HepG2 (cell line): ENCODE measurements around the gene DALRD3. TPM values are rescaled to one million over a fixed set of nuclear protein-coding genes. Genes with fewer than 3 reads are reported as not detected.

Source experiments
- ETV5 ChIP-seq: IDR thresholded peaks from 2 replicates; pipeline ENCODE4 v1.6.1; 2018; ENCODE audit warnings: missing biosample characterization, missing genetic modification reagents, inconsistent platforms, borderline replicate concordance
- FOSL1 ChIP-seq: sonication (generic); formaldehyde crosslinking; IDR thresholded peaks from 2 replicates; pipeline ENCODE4 v1.9.0; 2021; ENCODE audit warnings: missing genetic modification reagents, borderline replicate concordance
- GLI4 ChIP-seq: sonication (generic); formaldehyde crosslinking; IDR thresholded peaks from 2 replicates; pipeline ENCODE4 v1.5.1; 2020; ENCODE audit warnings: missing genetic modification reagents, mild to moderate bottlenecking, moderate library complexity, borderline replicate concordance
- HNRNPH1 ChIP-seq: fragments of 200-400 bp; formaldehyde crosslinking; optimal IDR thresholded peaks from 2 replicates; pipeline ENCODE3; 2017; ENCODE audit warnings: mild to moderate bottlenecking, low read depth, low read length
- HNRNPLL ChIP-seq: fragments of 200-400 bp; formaldehyde crosslinking; IDR thresholded peaks from 2 replicates; pipeline ENCODE4 v1.6.1; 2017; ENCODE audit warnings: mild to moderate bottlenecking, low read depth, low read length; ENCODE audit not compliant: poor library complexity, severe bottlenecking
- MEIS1 ChIP-seq: sonication (generic); formaldehyde crosslinking; IDR thresholded peaks from 2 replicates; pipeline ENCODE4 v1.9.0; 2021; ENCODE audit warnings: mild to moderate bottlenecking, missing genetic modification reagents, moderate library complexity, borderline replicate concordance
- SKI ChIP-seq: fragments of 450-650 bp; IDR thresholded peaks from one replicate; pipeline ENCODE4 v1.6.1; 2018; ENCODE audit warnings: mild to moderate bottlenecking; ENCODE audit not compliant: partially characterized antibody
- SMAD3 ChIP-seq: sonication (generic); formaldehyde crosslinking; IDR thresholded peaks from 2 replicates; pipeline ENCODE4 v1.4.0; 2020; ENCODE audit warnings: missing genetic modification reagents
- XRCC5 ChIP-seq: fragments of 200-400 bp; formaldehyde crosslinking; optimal IDR thresholded peaks from 2 replicates; pipeline ENCODE3; 2017; ENCODE audit warnings: mild to moderate bottlenecking, low read length
- ZNF12 ChIP-seq: sonication (generic); formaldehyde crosslinking; IDR thresholded peaks from 2 replicates; pipeline ENCODE4 v1.5.0; 2020; ENCODE audit warnings: missing genetic modification reagents
- ZNF260 ChIP-seq: sonication (generic); formaldehyde crosslinking; IDR thresholded peaks from 2 replicates; pipeline ENCODE4 v1.4.0; 2020; ENCODE audit warnings: missing genetic modification reagents, low read depth, mild to moderate bottlenecking, borderline replicate concordance
- polyA plus RNA-seq, 8 experiments: library from polyadenylated mRNA; depleted of rRNA in 3 of 8; stranded (reverse) in 7 of 8; unstranded in 1 of 8; fragments of >200 nt; fragmentation: Illumina TruSeq in 4 of 8; extraction: Trizol in 4 of 8; gene quantifications; 2 replicates each; pipeline versions ENCODE4 v1.2.1 to v1.2.3, GENCODE V29; 2011 to 2016; ENCODE audit warnings: low read depth in 4 of 8, missing spikeins in 1 of 8, mixed read lengths in 1 of 8; ENCODE audit not compliant: insufficient read depth in 1 of 8
- total RNA-seq, 5 experiments: library from RNA; depleted of rRNA; stranded (reverse); fragments of >200 nt; fragmentation: Illumina TruSeq; extraction: Trizol; gene quantifications; 2 replicates each; pipeline ENCODE4 v1.2.3, GENCODE V29; 2016; ENCODE audit warnings: low read depth in 1 of 5
- TF ChIP-seq, protein P1 (sequence below): sonication (generic); formaldehyde crosslinking; IDR thresholded peaks from 2 replicates; pipeline ENCODE4 v1.4.0; 2020; ENCODE audit warnings: missing genetic modification reagents, borderline replicate concordance
- TF ChIP-seq, protein P2 (sequence below): IDR thresholded peaks from 2 replicates; pipeline ENCODE4 v1.6.1; 2016; ENCODE audit warnings: missing biosample characterization, missing genetic modification reagents, low read depth
- TF ChIP-seq, protein P3 (sequence below): sonication (generic); formaldehyde crosslinking; IDR thresholded peaks from 2 replicates; pipeline ENCODE4 v1.5.0; 2020; ENCODE audit warnings: missing genetic modification reagents
- TF ChIP-seq, protein P4 (sequence below): sonication (generic); formaldehyde crosslinking; IDR thresholded peaks from 2 replicates; pipeline ENCODE4 v1.8.0; 2022; ENCODE audit warnings: missing genetic modification reagents, mild to moderate bottlenecking, moderate library complexity, borderline replicate concordance

The DALRD3 gene
- total and polyA plus RNA-seq, 2 of the 13 experiments (the other 11 are each of a cell fraction or from before 2014, with no cell fraction given) = 19.9 to 36.5 TPM

DNA sequence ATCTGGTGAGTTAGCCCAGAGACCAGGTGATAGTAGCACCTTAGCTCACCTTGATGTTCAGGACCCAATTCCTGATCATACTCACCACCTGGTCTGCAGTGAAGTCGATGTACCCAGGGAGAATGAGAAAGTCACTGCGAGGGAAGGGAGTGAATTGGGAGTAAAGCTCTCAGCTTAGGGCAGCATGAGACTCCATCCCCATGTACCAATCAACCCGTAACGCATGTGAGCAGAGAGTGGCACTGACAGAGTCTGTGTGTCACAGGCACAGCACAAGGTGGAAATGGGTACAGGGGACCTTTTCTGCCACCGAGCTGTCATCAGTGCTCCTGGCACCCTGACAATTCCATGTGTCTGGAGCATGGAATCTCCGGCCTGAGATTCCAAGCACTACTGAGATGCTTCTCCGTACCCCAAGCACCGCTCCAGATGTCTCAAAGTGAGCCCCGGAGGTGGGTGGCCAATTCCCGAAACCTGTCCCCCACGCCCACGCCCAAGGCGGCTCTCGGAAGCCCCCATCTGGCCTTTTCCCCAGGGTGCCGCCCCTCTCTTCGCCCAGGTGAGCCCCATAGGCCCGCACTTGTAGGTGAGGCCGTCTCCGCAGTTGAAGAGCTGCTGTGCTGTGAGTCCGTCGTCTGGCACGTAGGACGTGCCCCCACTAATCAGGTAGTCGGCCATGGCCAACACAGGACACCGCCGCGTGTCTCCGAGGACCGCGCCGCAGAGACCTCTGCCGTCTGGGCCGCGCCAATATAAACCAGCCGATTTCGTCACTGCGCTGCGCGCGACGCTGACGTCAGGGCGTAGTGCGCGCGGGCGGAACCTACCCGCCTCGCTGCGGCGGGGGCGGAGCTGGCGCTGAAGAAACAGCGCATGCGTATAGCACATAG lies 10.5 kb upstream of the DALRD3 start, which contains the start of gene IMPDH2 (continued):
- TF ChIP-seq, protein P1, sequence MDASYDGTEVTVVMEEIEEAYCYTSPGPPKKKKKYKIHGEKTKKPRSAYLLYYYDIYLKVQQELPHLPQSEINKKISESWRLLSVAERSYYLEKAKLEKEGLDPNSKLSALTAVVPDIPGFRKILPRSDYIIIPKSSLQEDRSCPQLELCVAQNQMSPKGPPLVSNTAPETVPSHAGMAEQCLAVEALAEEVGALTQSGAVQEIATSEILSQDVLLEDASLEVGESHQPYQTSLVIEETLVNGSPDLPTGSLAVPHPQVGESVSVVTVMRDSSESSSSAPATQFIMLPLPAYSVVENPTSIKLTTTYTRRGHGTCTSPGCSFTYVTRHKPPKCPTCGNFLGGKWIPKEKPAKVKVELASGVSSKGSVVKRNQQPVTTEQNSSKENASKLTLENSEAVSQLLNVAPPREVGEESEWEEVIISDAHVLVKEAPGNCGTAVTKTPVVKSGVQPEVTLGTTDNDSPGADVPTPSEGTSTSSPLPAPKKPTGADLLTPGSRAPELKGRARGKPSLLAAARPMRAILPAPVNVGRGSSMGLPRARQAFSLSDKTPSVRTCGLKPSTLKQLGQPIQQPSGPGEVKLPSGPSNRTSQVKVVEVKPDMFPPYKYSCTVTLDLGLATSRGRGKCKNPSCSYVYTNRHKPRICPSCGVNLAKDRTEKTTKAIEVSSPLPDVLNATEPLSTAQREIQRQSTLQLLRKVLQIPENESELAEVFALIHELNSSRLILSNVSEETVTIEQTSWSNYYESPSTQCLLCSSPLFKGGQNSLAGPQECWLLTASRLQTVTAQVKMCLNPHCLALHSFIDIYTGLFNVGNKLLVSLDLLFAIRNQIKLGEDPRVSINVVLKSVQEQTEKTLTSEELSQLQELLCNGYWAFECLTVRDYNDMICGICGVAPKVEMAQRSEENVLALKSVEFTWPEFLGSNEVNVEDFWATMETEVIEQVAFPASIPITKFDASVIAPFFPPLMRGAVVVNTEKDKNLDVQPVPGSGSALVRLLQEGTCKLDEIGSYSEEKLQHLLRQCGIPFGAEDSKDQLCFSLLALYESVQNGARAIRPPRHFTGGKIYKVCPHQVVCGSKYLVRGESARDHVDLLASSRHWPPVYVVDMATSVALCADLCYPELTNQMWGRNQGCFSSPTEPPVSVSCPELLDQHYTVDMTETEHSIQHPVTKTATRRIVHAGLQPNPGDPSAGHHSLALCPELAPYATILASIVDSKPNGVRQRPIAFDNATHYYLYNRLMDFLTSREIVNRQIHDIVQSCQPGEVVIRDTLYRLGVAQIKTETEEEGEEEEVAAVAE (CRISPR knock-in tag) = peak; percentile 85; the same call in 1 of the 2 replicates
- peak; percentile 30 for TF ChIP-seq XRCC5
- TF ChIP-seq SMAD3 (CRISPR knock-in tag) = peak; percentile 79
- peak; percentile 82 for TF ChIP-seq SKI
- no peak for TF ChIP-seq HNRNPH1
- peak; percentile 93 for TF ChIP-seq HNRNPLL
- TF ChIP-seq ZNF12 = peak; percentile 49; the same call in 1 of the 2 replicates
- peak; percentile 90; the same call in 1 of the 2 replicates for TF ChIP-seq MEIS1 (CRISPR knock-in tag)
- TF ChIP-seq, protein P2, sequence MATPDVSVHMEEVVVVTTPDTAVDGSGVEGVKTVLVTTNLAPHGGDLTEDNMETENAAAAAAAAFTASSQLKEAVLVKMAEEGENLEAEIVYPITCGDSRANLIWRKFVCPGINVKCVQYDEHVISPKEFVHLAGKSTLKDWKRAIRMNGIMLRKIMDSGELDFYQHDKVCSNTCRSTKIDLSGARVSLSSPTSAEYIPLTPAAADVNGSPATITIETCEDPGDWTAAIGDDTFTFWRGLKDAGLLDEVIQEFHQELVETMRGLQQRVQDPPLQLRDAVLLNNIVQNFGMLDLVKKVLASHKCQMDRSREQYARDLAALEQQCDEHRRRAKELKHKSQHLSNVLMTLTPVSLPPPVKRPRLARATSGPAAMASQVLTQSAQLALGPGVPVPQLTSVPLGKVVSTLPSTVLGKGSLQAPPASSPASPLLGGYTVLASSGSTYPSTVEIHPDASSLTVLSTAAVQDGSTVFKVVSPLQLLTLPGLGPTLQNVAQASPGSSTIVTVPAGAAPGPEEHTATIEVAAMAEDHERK (CRISPR knock-in tag) = peak; percentile 99
- no peak for TF ChIP-seq ZNF260 (CRISPR knock-in tag)
- TF ChIP-seq, protein P3, sequence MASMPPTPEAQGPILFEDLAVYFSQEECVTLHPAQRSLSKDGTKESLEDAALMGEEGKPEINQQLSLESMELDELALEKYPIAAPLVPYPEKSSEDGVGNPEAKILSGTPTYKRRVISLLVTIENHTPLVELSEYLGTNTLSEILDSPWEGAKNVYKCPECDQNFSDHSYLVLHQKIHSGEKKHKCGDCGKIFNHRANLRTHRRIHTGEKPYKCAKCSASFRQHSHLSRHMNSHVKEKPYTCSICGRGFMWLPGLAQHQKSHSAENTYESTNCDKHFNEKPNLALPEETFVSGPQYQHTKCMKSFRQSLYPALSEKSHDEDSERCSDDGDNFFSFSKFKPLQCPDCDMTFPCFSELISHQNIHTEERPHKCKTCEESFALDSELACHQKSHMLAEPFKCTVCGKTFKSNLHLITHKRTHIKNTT = 0 out of 2 replicates have a peak, but pooled peaks have one; percentile 76
- TF ChIP-seq FOSL1 (CRISPR knock-in tag) = no peak
- TF ChIP-seq GLI4 (CRISPR knock-in tag) = peak; percentile 64; the same call in 1 of the 2 replicates
- TF ChIP-seq ETV5 (CRISPR knock-in tag) = peak; percentile 72
- TF ChIP-seq, protein P4, sequence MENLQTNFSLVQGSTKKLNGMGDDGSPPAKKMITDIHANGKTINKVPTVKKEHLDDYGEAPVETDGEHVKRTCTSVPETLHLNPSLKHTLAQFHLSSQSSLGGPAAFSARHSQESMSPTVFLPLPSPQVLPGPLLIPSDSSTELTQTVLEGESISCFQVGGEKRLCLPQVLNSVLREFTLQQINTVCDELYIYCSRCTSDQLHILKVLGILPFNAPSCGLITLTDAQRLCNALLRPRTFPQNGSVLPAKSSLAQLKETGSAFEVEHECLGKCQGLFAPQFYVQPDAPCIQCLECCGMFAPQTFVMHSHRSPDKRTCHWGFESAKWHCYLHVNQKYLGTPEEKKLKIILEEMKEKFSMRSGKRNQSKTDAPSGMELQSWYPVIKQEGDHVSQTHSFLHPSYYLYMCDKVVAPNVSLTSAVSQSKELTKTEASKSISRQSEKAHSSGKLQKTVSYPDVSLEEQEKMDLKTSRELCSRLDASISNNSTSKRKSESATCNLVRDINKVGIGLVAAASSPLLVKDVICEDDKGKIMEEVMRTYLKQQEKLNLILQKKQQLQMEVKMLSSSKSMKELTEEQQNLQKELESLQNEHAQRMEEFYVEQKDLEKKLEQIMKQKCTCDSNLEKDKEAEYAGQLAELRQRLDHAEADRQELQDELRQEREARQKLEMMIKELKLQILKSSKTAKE (CRISPR knock-in tag) = no peak
